GM19023 (cell line): ENCODE data around the gene MYH7.

Source experiments
- ATAC-seq: cut with Tn5 transposase; IDR thresholded peaks from one replicate; pipeline ENCODE4 v1.9.1; 2021; ENCODE audit warnings: mild to moderate bottlenecking, moderate library complexity; ENCODE audit not compliant: unreplicated experiment

MYH7 gene

GRCh38 chr14:23449314-23449713, 13.9 kb upstream of the MYH7 start:
- no peak for ATAC-seq

- ATAC-seq: no peak
Observed at GRCh38 chr14:23447361-23448350, 12.2 kb upstream of the MYH7 start.

GRCh38 chr14:23446291-23446851, 10.9 kb upstream of the MYH7 start:
- ATAC-seq: no peak

- ATAC-seq: no peak
Observed at GRCh38 chr14:23445773-23446172, 10.3 kb upstream of the MYH7 start.

GRCh38 chr14:23444314-23444713, 8.9 kb upstream of the MYH7 start:
- ATAC-seq: no peak

GRCh38 chr14:23443881-23444280, 8.4 kb upstream of the MYH7 start:
- no peak for ATAC-seq

GRCh38 chr14:23443411-23443812, 8.0 kb upstream of the MYH7 start:
- no peak for ATAC-seq

GRCh38 chr14:23442721-23443356, 7.4 kb upstream of the MYH7 start:
- ATAC-seq: no peak

- ATAC-seq: no peak
Observed at GRCh38 chr14:23441076-23441475, 5.6 kb upstream of the MYH7 start.

GRCh38 chr14:23439107-23439835, 3.8 kb upstream of the MYH7 start:
- no peak for ATAC-seq

- ATAC-seq: no peak
Observed at GRCh38 chr14:23438101-23438971, 2.9 kb upstream of the MYH7 start.

- ATAC-seq: no peak
Observed at GRCh38 chr14:23437133-23438100, 2.0 kb upstream of the MYH7 start.

GRCh38 chr14:23436327-23437132, 1.1 kb upstream of the MYH7 start:
- ATAC-seq: no peak

- no peak for ATAC-seq
Observed at GRCh38 chr14:23434488-23435222, 805 bp downstream of the MYH7 start.

GRCh38 chr14:23433457-23433856, 2.0 kb downstream of the MYH7 start:
- ATAC-seq: no peak

- ATAC-seq: no peak
Observed at GRCh38 chr14:23432946-23433345, 2.5 kb downstream of the MYH7 start.

GRCh38 chr14:23432102-23432925, 3.1 kb downstream of the MYH7 start:
- no peak for ATAC-seq
